Activated T-cell treated with anti-CD3 and anti-CD28 coated beads, Interleukin-2, amount 50 U/mL, for 48 hours (primary cell): ENCODE measurements around the gene CDK9.

Experiments used
- DNase-seq, 2 experiments: peaks; one replicate each; pipeline ENCODE4 v3.0.0-alpha.2; 2020

Gene CDK9

DNA sequence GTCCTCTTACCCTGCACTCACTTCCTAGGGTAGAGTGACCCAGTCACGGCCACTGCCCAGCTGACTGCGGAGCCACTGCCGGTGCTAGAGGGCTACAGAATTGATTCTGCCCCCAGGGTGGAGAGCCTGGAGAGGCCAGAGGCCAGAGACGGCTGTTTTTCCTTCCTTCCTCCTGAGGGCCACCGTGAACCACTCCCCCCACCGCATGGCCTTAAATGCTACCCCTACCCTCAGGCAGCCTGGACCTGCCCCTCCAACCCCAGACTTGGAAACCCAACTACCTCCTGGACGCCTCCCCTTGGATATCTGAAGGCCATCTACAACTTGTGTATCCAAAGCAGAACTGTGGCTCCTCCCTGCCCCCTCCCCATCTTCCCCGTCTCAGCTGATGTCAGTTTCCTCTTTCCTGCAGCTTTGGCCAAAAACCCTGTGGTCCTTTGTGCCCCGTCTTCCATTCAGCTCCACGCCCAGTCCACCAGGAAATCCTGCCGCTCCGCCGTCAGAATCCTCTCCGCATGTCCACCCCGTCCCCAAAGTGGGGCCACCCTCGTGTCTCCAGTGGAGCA lies 23.6 kb upstream of the CDK9 start:
- DNase-seq: no peak

DNA sequence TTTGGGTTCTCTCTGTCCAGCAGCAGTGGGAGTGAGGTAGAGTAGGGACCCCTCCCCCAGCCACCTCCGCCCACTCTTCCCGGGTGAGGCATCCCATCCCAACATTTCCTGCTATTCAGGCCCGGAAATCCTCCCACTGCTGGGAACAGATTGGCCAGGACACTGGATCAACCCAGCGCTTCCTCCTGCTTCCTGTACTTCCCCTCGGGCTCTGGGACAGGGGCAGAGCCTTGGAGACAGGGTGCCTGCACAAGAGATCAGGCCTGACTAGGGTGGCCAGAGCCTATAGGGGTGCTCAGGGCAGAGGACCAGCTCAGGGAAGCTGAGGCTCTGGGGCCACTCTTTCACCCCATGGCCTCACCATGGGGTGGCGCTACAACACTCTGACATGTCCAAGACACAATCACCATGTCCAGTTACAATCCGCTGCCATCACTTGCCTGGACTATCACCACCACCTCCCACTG lies 21.9 kb upstream of the CDK9 start:
- peak; percentile 55 to 59 for DNase-seq

DNA sequence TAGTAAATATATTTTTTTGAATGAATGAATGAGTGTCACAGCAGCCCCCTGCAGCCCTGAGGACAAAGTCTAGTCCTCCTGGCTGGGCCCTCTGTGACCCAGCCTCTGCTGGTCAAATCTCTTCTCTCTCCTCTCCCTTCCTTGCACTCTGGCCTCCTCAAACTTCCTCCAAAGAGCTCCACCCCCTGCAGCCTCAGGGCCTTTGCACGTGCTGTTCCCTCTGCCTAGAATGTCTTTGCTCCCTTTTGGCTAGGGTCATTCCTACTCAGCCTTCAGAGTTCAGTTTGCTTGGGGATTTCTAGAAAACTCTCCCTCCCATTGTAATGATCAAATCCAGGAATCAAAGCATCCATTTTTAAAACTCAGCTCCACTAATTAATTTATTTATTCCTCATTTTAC lies 20.4 kb upstream of the CDK9 start:
- no peak for DNase-seq

DNA sequence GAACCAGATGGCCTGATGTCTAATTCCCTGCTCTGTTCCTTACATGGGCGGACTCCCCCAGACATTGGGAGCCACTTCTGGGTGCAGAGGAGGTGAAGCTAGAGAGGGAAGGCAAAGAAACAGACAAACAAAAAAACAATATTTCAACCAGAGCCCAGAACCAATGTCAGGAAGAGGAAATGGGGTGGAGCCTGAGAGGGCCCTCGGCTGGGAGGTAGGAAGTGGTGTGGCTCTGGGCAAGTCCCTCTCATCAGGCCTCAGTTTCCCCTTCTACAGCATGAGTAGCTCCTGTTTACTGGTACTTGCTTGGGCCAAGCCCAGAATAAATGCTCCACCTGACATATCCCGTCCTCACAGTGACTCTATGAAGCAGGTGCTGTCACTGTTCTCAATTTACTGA lies 18.4 kb upstream of the CDK9 start:
- no peak for DNase-seq

DNA sequence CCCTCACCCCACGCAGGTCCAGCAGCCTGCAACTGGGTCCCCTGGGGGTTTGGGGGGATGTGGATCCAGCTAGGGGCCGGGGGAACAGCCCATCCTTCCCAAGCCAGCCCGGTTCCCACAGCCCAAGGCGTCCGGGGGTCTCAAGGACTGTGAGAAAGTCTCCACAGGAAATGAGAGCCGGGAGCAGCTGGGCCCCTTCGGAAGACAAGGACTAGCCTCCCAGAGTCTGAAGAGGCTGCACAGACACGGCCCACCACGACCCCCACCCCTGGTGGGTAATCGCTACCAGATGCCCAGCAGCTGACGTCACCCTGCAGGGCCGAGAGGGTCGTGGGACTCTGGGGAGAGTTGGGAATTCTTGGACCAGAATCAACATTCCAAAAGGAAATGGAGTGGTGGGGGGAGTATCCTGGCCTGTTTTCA lies 17.9 kb upstream of the CDK9 start:
- no peak for DNase-seq

DNA sequence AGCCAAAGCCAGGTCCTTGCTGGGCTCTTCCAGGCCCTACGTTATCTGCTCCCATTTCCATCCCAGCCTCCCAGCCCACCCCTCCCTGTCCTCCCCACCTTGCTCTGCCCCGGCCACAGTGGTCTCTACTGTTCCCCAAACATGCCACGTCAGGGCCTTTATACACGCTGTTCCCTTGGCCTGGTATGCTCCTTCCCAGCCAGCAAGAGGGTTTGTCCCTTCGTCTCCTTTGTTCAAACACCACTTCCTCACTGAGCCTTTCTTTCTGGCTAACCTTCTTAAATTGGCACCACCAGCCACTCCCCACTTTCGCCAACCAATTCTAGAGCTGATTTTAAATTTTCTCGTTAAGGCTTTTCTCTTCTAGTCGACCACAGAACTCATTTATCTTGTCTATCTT lies 17.1 kb upstream of the CDK9 start:
- DNase-seq: no peak

- DNase-seq: no peak
Measured at GRCh38 chr9:127769101-127769500, 16.7 kb upstream of the CDK9 start.

DNA sequence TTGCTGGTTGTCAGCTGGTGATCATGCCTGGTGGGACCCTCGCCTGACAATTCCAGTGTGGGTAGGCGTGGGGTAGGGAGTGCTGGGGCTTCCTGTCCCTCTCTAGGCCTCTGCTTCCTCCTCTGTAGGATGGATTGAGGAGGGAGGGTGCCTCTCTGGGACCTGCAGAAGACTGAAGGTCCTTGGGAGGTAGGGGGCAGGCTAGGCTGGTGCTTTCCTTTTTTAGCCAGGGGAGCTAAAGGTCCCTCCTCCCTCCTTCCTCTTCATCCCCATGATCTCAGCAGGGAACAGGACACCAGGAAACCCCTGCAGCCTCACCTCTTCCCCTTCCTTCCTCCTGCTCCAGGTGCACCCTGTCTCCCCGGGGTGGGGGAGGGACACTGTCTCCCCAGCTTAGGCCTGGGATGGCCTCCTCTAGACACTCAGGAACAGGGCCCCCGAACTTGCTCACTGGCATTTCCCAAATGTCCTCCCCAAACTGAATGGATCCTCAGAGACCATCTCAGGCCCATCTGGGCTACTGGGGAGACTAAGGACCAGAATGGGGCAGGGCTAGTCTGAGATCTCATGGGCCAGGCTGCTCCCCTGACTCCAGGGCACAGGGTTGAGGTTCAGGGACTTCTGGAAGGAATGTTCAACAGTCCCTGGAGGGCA lies 15.8 kb upstream of the CDK9 start:
- no peak for DNase-seq

DNA sequence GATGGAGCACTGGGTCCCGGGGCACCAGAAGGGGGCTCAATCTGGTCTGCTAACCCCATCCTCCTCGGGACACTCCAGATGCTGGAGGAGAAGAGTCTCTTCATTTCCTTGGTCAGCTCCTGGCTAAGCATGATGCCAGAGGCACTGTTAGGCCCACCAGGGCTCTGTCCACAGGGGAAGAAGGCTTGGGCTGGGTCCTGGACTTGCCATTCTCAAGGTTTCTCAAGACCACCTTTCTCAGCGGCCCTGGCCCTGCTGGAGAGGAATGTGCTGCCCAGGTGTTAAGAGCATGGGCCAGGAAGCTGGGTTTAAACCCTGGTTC lies 15.3 kb upstream of the CDK9 start:
- DNase-seq: no peak

DNA sequence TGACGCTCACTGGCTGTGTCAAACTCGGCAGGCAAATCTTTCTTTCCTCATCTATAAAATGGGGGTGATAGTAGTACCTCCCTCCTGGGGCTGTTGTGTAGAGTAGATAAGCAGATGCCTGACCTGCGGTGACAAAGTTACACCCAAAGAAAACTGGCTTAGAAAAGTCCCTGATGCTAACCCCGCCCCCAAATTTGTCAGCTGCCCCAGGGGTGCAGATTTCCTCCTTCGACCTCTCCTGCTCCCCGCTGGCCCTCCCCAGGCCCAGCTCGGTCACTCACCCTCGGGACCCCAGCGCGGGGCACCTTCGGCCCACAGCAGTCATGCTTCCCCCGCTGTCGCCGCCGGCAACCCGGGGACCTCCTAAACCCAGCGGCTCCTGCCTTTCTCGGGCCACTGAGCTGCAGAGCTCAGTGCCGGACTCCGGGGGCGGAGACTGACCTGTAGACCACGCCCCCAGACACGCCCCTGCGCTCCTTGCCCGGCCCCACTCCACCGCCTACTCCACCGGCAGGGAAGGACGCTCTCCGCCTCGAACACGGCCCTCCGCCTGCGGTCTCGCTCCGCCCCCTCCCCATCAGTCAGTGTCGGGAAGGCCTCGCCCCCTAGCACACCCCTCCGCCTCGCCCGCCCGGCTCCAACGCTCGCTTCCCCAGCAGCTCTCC lies 14.8 kb upstream of the CDK9 start:
- DNase-seq: peak; percentile 97 to 99

DNA sequence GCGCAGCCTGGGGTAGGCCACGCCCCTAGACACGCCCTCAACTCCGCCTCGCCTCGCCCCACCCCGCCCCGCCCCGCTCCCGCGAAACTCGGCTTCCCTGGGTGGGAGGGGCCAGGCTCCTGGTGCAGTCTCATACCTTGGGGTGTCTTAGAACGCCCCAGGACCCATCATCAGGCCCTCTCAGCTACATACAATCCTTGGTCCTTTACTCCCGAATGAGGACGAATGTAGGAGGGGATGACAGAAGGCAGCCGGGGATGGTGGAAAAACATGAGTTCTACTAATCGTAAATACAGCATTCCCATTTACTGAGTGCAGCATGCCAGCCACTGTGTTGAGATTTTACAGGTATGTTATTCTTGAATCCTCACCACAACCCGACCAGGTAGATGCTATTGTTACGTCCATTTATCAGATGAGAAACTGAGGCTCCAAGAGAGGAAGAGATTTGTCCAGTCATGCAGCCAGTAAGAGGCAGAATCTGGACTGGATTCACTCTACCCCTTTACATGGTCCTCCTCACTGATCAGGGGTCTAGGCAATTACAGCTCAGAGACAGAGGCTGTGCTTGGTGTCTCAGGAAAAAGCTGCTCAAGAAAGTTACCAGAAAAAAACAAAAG lies 14.2 kb upstream of the CDK9 start:
- no peak for DNase-seq

- DNase-seq: no peak
Measured at GRCh38 chr9:127772603-127773002, 13.2 kb upstream of the CDK9 start.

- no peak for DNase-seq
Measured at GRCh38 chr9:127773272-127773671, 12.6 kb upstream of the CDK9 start.

DNA sequence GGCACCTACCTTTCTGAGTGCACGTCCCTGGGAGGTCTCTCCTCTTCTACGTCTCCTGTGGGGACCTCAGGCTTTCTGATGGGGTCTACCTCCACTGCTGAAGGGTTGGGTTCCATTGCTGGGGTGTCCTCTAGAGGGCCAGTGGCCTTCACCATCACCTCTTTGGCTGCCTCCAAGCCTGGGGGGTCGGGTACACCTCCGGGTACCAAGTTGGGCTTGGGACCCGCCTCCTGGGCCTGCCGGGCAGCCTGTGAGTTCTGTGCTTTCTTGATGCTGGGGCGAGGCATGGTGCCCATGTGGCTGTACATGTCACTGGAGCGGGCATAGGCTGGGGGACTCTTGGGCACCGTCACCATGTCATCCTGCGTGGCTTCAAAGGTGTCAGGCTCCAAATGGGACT lies 11.9 kb upstream of the CDK9 start:
- DNase-seq: no peak

GRCh38 chr9:127776195-127776923 lies 9.5 kb upstream of the CDK9 start:
- peak; percentile 78 to 83 for DNase-seq

- DNase-seq: peak; percentile 62 to 65
Measured at GRCh38 chr9:127776924-127777289, 8.9 kb upstream of the CDK9 start.

DNA sequence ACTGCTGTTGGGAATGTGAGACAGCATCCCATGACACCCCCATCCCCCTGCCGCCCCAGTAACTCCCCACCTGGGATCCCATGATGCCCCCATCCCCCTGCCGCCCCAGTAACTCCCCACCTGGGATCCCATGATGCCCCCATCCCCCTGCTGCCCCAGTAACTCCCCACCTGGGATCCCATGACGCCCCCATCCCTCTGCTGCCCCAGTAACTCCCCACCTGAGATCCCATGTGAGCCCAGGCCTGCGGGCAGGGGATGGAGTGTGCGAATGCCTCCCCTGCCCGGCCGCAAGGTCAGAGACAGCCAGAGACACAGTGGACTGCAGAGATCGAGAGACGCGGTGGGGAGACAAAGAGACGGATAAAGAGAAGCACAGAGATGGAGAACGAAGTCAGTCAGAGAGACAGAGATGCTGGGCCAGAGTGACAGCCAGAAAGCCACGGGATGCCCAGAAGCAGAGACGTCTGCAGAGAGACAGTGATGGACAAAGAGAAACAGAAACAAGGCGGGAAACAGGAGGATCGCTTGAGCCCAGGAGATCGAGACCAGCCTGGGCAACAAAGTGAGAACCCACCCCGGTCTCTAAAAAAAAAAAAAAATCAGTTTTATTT lies 8.4 kb upstream of the CDK9 start:
- DNase-seq: peak in 1 of 2 experiments; percentile 46

GRCh38 chr9:127778280-127779135 lies 7.3 kb upstream of the CDK9 start, which contains the start of gene SH2D3C:
Gene SH2D3C (minus strand): TSS chr9:127778666. CDS start chr9:127778627, 39 bp downstream.
- DNase-seq: peak; percentile 73 to 76

DNA sequence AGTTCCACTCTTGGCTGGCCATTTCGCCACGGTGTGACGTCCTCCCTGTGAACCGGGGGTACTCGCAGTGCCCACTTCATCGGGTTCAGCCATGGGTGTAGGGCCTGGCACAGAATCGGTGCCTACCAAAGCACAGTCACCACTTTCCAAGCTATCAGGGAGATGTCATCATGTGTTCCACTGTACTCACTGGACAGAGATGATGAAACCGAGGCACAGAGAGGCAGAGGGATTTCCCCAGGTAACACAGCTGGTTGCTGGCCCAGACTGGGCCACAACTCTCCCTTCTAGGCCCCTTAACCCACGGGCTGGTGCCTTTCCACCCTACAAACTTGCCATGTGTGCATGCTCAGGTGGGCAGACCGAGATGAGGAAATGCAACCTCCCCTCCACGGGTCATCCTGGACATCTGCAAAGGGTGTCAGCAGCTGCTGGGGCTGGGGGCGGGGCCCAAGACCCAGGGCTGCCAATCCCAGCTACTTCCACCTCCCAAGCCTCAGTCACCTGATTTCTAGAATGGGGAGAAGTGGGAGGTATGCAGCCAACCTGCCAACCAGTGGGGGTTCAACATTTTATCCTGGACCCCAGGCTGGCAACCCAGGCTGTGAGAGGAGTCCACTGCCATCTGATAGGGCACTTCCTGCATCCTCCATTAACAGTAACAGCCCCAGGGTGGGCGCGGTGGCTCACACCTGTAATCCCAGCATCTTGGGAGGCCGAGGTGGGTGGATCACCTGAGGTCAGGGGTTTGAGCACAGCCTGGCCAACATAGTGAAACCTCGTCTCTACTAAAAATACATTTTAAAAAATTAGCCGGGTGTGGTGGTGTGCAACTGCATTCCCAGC lies 6.5 kb upstream of the CDK9 start:
- peak; percentile 74 to 76 for DNase-seq

GRCh38 chr9:127780126-127780885 lies 5.5 kb upstream of the CDK9 start:
- DNase-seq: peak in 1 of 2 experiments; percentile 36
